ENCODE measurements around the gene PKN3. TPM values are rescaled to one million over a fixed set of nuclear protein-coding genes. Genes with fewer than 3 reads are reported as not detected.

Gene PKN3
- total RNA-seq, 4 donors from 2014 or later = 3.4 to 6.0 (median 4.4) TPM

DNA sequence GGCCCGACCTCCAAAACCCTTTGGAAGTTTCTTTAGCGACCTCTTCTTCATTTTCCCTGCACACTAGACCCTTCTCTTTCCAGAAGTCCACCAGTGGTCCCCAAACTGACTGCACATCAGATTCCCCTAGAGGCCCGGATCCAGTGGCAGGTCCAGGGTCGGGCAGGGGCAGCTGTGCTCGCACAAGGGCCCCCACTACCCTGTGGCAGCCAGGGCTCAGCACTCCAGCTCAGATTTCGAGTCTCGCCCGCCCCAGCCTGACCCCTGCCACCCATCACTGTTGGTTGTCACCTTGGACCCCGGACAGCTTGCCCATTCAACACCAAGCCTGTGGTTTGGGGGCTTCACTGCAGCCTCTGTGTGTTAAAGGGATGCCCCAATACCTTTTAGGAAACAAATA is 29.4 kb downstream of the PKN3 start:
- peaks cover 53% of the 10 kb centered on the region for H3K36me3 ChIP-seq

DNA sequence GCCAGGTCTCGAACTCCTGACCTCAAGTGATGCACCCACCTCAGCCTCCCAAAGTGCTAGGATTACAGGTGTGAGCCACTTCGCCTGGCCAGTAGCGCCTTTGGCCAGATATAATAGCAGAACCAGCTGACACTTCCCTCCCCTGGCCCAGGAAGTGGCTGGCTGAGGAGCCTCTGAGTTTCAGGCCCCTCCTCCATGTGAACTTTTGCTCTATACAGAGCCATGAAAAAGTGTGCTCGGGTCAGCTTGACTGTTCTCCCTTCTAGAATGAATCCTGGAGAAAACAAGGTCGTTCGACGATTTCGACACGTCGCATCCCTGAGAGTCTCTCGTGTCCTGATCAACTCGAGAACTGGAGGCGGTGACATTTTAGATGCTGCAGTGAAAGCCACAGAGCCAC is 30.3 kb downstream of the PKN3 start:
- Histone ChIP-seq H3K4me3 (no peak overlapping the region), H3K27me3 (no peaks in the 10 kb centered on the region), H3K27ac (no peak overlapping the region), H3K9me3 (no peaks in the 10 kb centered on the region), H3K36me3 (peaks cover 61% of the 10 kb centered on the region), H3K4me1 (no peaks in the 10 kb centered on the region)
- TF ChIP-seq, protein P1, sequence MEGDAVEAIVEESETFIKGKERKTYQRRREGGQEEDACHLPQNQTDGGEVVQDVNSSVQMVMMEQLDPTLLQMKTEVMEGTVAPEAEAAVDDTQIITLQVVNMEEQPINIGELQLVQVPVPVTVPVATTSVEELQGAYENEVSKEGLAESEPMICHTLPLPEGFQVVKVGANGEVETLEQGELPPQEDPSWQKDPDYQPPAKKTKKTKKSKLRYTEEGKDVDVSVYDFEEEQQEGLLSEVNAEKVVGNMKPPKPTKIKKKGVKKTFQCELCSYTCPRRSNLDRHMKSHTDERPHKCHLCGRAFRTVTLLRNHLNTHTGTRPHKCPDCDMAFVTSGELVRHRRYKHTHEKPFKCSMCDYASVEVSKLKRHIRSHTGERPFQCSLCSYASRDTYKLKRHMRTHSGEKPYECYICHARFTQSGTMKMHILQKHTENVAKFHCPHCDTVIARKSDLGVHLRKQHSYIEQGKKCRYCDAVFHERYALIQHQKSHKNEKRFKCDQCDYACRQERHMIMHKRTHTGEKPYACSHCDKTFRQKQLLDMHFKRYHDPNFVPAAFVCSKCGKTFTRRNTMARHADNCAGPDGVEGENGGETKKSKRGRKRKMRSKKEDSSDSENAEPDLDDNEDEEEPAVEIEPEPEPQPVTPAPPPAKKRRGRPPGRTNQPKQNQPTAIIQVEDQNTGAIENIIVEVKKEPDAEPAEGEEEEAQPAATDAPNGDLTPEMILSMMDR (IDR thresholded peaks at IDR 0.05) = no peak
- no peak for TF ChIP-seq EP300 (IDR thresholded peaks at IDR 0.05)
- TF ChIP-seq POLR2A (IDR thresholded peaks at IDR 0.05) = no peak
- no peak for TF ChIP-seq POLR2AphosphoS5 (IDR thresholded peaks at IDR 0.05)
- 90% methylated on average over 13 of the region's 13 CpGs for WGBS
- no peak for DNase-seq (ENCODE audit: low spot score in 2 of 2)

More for the DNA sequence above, 29.4 kb downstream of the PKN3 start:
- Histone ChIP-seq H3K27ac (no peak overlapping the region), H3K27me3 (no peaks in the 10 kb centered on the region), H3K9me3 (no peaks in the 10 kb centered on the region), H3K4me3 (no peak overlapping the region), H3K4me1 (no peaks in the 10 kb centered on the region)
- no peak for TF ChIP-seq POLR2AphosphoS5 (IDR thresholded peaks at IDR 0.05)
- TF ChIP-seq, protein P1 (IDR thresholded peaks at IDR 0.05) = no peak
- no peak for TF ChIP-seq EP300 (IDR thresholded peaks at IDR 0.05)
- no peak for TF ChIP-seq POLR2A (IDR thresholded peaks at IDR 0.05)
- no peak for DNase-seq (ENCODE audit: low spot score in 2 of 2)
- 84% methylated on average over 8 of the region's 9 CpGs for WGBS

DNA sequence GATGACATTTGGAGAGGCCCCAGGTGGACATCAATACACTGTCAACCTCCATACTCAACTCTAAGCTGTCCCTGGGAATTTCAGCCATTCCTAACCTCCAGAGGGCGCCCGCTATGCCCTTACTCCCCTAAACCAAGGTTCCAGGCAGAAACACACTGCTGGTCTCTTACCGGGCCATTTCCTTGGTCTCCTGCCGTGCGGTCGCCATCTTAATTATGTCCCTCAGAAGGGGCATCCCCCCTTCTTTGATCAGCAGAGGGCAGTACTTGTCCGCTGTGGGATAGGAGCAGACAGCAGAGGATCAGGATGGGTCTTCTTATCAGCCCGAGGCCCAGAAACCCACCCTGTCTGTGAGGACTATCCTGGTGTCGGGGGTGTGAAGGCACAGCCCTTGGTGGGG is 31.0 kb downstream of the PKN3 start:
- H3K36me3 ChIP-seq = peaks cover 65% of the 10 kb centered on the region
- no peaks in the 10 kb centered on the region for H3K9me3 ChIP-seq
- DNase-seq (ENCODE audit: low spot score in 2 of 2) = no peak
- H3K27ac ChIP-seq = no peak overlapping the region
- no peaks in the 10 kb centered on the region for H3K4me1 ChIP-seq
- H3K4me3 ChIP-seq = no peak overlapping the region
- WGBS = 50% methylated on average over 9 of the region's 9 CpGs
- H3K27me3 ChIP-seq = no peaks in the 10 kb centered on the region
- no peak for TF ChIP-seq EP300 (IDR thresholded peaks at IDR 0.05)
- TF ChIP-seq, protein P1 (IDR thresholded peaks at IDR 0.05) = peak; percentile 1 to 58

DNA sequence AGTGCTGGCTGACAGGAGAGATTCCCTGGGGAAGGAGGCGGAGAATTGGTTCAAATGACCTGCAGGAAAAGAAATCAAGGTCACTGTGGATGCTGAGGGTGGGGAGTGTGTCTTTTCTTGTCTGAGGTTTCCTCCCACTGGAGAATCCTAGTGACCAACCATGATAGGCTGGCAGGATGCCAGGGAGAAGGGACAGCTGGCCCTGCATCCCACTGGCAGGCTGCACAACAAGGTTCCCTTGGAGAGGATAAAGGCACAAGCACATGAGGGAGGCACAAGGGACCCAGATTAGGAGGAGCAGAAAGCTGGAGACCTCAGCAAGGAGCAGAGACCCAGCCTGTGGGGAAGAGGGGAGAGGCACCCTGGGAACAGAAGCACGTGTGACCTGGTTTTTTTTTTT is 33.1 kb downstream of the PKN3 start:
- Histone ChIP-seq H3K4me3 (no peak overlapping the region), H3K4me1 (no peaks in the 10 kb centered on the region), H3K36me3 (peaks cover 72% of the 10 kb centered on the region), H3K27ac (no peak overlapping the region), H3K9me3 (no peaks in the 10 kb centered on the region), H3K27me3 (no peaks in the 10 kb centered on the region)
- no peak for DNase-seq (ENCODE audit: low spot score in 2 of 2)
- no peak for TF ChIP-seq POLR2AphosphoS5 (IDR thresholded peaks at IDR 0.05)
- TF ChIP-seq, protein P1 (IDR thresholded peaks at IDR 0.05) = no peak
- TF ChIP-seq EP300 (IDR thresholded peaks at IDR 0.05) = no peak
- TF ChIP-seq POLR2A (IDR thresholded peaks at IDR 0.05) = no peak
- WGBS = 84% methylated on average over 2 of the region's 2 CpGs

DNA sequence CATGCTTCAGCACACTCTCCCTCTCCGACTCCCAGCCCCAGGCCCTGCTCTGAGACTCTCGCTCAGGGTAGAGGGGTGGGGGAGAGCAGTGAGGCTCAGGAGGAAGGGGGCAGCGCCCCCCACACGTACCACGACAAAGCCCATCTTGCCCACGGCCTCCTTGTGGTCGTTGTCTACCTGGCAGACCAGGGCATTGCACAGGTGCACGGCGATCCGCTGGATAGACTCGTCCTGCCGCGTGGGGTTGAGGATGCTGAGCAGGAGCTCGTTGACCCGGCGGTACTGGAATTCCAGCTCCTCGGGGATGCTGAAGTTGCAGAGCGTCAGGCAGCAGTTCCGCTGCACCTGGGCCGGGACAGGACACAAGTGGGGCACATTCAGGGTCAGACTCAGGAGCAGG is 40.1 kb downstream of the PKN3 start:
- peaks cover 55% of the 10 kb centered on the region for H3K36me3 ChIP-seq

DNA sequence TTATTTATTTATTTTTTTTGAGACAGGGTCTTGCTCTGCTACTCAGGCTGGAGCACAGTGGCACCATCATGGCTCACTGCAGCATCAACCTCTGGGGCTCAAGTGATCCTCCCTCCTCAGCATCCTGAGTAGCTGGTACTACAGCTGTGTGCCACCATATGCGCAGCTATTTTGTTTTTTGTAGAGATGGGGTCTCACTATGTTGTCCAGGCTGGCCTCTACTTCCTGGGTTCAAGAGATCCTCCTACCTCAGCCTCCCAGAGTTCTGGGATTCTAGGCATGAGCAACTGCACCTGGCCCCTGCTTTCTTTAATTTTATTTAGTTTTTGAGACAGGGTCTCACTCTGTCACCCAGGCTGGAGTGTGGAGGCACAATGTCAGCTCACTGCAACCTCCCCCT is 41.1 kb downstream of the PKN3 start:
- TF ChIP-seq EP300 (IDR thresholded peaks at IDR 0.05) = no peak
- no peak for TF ChIP-seq POLR2AphosphoS5 (IDR thresholded peaks at IDR 0.05)
- TF ChIP-seq POLR2A (IDR thresholded peaks at IDR 0.05) = no peak
- TF ChIP-seq, protein P1 (IDR thresholded peaks at IDR 0.05) = no peak
- WGBS = 95% methylated on average over 1 of the region's 1 CpG
- Histone ChIP-seq H3K27me3 (no peaks in the 10 kb centered on the region), H3K4me1 (no peaks in the 10 kb centered on the region), H3K27ac (no peak overlapping the region), H3K36me3 (peaks cover 58% of the 10 kb centered on the region), H3K9me3 (no peaks in the 10 kb centered on the region), H3K4me3 (no peak overlapping the region)
- no peak for DNase-seq (ENCODE audit: low spot score in 2 of 2)

More for the DNA sequence above, 40.1 kb downstream of the PKN3 start:
- Histone ChIP-seq H3K4me3 (no peak overlapping the region), H3K27ac (no peak overlapping the region), H3K27me3 (no peaks in the 10 kb centered on the region), H3K4me1 (no peaks in the 10 kb centered on the region), H3K9me3 (no peaks in the 10 kb centered on the region)
- DNase-seq (ENCODE audit: low spot score in 2 of 2) = no peak
- WGBS = 87% methylated on average over 20 of the region's 20 CpGs
- no peak for TF ChIP-seq POLR2A (IDR thresholded peaks at IDR 0.05)
